CD4-positive, alpha-beta T cell treated with Interleukin-4 for 4 hours (primary cell): Measurements from ENCODE around the gene DNAAF5.
"Not testable (repeated sequence)": the region's sequence is repeated elsewhere in the genome, so short reads cannot be mapped to it uniquely, and the experiment has no call there.

Source experiments
- DNase-seq: peaks from one replicate; pipeline ENCODE4 v3.0.0-alpha.2; 2020

DNAAF5 gene

GRCh38 chr7:730501-731439, 4.3 kb downstream of the DNAAF5 start:
- no peak for DNase-seq

- no peak for DNase-seq
Measured at GRCh38 chr7:731440-732085, 5.1 kb downstream of the DNAAF5 start.

- DNase-seq, result no peak
Measured at GRCh38 chr7:732094-732541, 5.6 kb downstream of the DNAAF5 start.

- no peak for DNase-seq
Measured at GRCh38 chr7:732556-732955, 6.1 kb downstream of the DNAAF5 start.

- no peak for DNase-seq
Measured at GRCh38 chr7:734214-734613, 7.7 kb downstream of the DNAAF5 start.

GRCh38 chr7:734808-735207, 8.3 kb downstream of the DNAAF5 start:
- DNase-seq, result no peak

GRCh38 chr7:738241-738640, 11.7 kb downstream of the DNAAF5 start:
- DNase-seq, result no peak

- DNase-seq, result no peak
Measured at GRCh38 chr7:738723-739454, 12.4 kb downstream of the DNAAF5 start.

- no peak for DNase-seq
Measured at GRCh38 chr7:739455-739982, 13.0 kb downstream of the DNAAF5 start.

GRCh38 chr7:739983-740942, 13.8 kb downstream of the DNAAF5 start:
- no peak for DNase-seq

- DNase-seq, result no peak
Measured at GRCh38 chr7:741191-741671, 14.7 kb downstream of the DNAAF5 start.

GRCh38 chr7:741850-742249, 15.4 kb downstream of the DNAAF5 start:
- DNase-seq, result no peak

- no peak for DNase-seq
Measured at GRCh38 chr7:742791-743190, 16.3 kb downstream of the DNAAF5 start.

- DNase-seq, result not testable (repeated sequence)
Measured at GRCh38 chr7:743341-744127, 17.0 kb downstream of the DNAAF5 start.

- DNase-seq, result not testable (repeated sequence)
Measured at GRCh38 chr7:744128-744520, 17.6 kb downstream of the DNAAF5 start.

GRCh38 chr7:744854-745430, 18.4 kb downstream of the DNAAF5 start:
- no peak for DNase-seq

GRCh38 chr7:745431-746154, 19.1 kb downstream of the DNAAF5 start:
- DNase-seq, result no peak

GRCh38 chr7:746155-747061, 19.9 kb downstream of the DNAAF5 start:
- no peak for DNase-seq

GRCh38 chr7:747186-747585, 20.7 kb downstream of the DNAAF5 start:
- no peak for DNase-seq
